ENCODE measurements around the gene PPP2R5C.

DNA sequence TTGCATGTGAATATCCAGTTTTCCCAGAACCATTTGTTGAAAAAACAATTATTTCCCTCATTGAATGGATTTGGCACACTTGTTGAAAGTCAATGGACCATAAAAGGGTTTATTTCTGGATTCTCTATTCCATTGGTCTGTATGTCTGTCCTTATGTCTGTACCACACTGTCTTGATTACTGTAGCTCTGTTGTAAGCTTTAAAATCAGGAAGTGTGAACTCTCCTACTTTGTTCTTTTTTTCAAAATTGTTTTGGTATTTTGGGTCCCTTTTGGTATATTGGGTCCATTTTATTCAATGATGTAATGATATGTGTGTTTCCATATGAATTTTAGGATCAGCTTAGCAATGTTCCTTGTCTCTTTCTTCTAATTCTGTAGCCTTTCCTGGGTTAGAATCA, 64.8 kb downstream of the PPP2R5C start:
- TF ChIP-seq ZBTB21 (tag by site-specific recombination; IDR thresholded peaks at IDR 0.05) (no peak), ZNF792 (tag by site-specific recombination; IDR thresholded peaks at IDR 0.05) (no peak), ZSCAN30 (tag by site-specific recombination; IDR thresholded peaks at IDR 0.05) (no peak), SALL2 (tag by site-specific recombination; IDR thresholded peaks at IDR 0.05; ENCODE audit: borderline replicate concordance) (no peak)
- TF ChIP-seq, protein P1, sequence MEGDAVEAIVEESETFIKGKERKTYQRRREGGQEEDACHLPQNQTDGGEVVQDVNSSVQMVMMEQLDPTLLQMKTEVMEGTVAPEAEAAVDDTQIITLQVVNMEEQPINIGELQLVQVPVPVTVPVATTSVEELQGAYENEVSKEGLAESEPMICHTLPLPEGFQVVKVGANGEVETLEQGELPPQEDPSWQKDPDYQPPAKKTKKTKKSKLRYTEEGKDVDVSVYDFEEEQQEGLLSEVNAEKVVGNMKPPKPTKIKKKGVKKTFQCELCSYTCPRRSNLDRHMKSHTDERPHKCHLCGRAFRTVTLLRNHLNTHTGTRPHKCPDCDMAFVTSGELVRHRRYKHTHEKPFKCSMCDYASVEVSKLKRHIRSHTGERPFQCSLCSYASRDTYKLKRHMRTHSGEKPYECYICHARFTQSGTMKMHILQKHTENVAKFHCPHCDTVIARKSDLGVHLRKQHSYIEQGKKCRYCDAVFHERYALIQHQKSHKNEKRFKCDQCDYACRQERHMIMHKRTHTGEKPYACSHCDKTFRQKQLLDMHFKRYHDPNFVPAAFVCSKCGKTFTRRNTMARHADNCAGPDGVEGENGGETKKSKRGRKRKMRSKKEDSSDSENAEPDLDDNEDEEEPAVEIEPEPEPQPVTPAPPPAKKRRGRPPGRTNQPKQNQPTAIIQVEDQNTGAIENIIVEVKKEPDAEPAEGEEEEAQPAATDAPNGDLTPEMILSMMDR (tag by site-specific recombination; IDR thresholded peaks at IDR 0.05): no peak

All from HEK293 (cell line).